Head of caudate nucleus (tissue), 42 donors: Measurements from ENCODE around the gene MED9.
"Not testable (repeated sequence)": the region's sequence is repeated elsewhere in the genome, so short reads cannot be mapped to it uniquely, and the experiment has no call there.

ENCODE experiments used
- DNase-seq, 42 donors: peaks; one replicate each; pipeline versions ENCODE4 v3.0.0 to v3.0.0-alpha.2; 2020 to 2021; ENCODE audit warnings: mixed read lengths in 7 of 42
- intact Hi-C: fragments of 100-400 bp; cut with DNase I; formaldehyde crosslinking; loops from one replicate; pipeline ENCODE4 v1.15.0; 2022

Gene MED9

GRCh38 chr17:17476865-17477467, at the start of gene MED9:
TSS of gene MED9 (plus strand) at chr17:17477000. CDS start at chr17:17477042, 42 bp downstream.
- intact Hi-C loops = no loop called here
- DNase-seq = peak; percentile 77 to 97 (median 94)

- intact Hi-C loops = no loop called here
- no peak for DNase-seq
Measured at GRCh38 chr17:17429222-17429621, 47.6 kb upstream of the MED9 start.

- intact Hi-C loops, DNase-seq: not testable (repeated sequence)
Measured at GRCh38 chr17:17430924-17431323, 45.9 kb upstream of the MED9 start.

GRCh38 chr17:17431605-17432004, 45.2 kb upstream of the MED9 start:
- intact Hi-C loops = no loop called here
- DNase-seq = peak in 1 of 42 donors; percentile 32

GRCh38 chr17:17433000-17433703, 43.6 kb upstream of the MED9 start:
- DNase-seq = peak in 1 of 42 donors; percentile 2
- intact Hi-C loops = no loop called here

- intact Hi-C loops = no loop called here
- no peak for DNase-seq
Measured at GRCh38 chr17:17434477-17434876, 42.3 kb upstream of the MED9 start.

- intact Hi-C loops = no loop called here
Measured at GRCh38 chr17:17435323-17435722, 41.5 kb upstream of the MED9 start.

GRCh38 chr17:17437461-17437860, 39.3 kb upstream of the MED9 start:
- intact Hi-C loops = no loop called here
- DNase-seq = peak in 1 of 42 donors; percentile 35

More at GRCh38 chr17:17435323-17435722, 41.5 kb upstream of the MED9 start:
- DNase-seq = peak in 1 of 42 donors; percentile 26

GRCh38 chr17:17437893-17438292, 38.9 kb upstream of the MED9 start:
- no peak for DNase-seq
- intact Hi-C loops = no loop called here

GRCh38 chr17:17440010-17440843, 36.6 kb upstream of the MED9 start:
- DNase-seq = peak in 41 of 42 donors; percentile 11 to 83 (median 55)
- intact Hi-C loops = no loop called here

GRCh38 chr17:17440938-17441675, 35.7 kb upstream of the MED9 start:
- intact Hi-C loops = no loop called here
- DNase-seq = peak in 1 of 42 donors; percentile 12

- DNase-seq = no peak
- intact Hi-C loops = no loop called here
Measured at GRCh38 chr17:17443173-17443572, 33.6 kb upstream of the MED9 start.

GRCh38 chr17:17445296-17445924, 31.4 kb upstream of the MED9 start:
- peak in 1 of 42 donors; percentile 37 for DNase-seq
- intact Hi-C loops = no loop called here

GRCh38 chr17:17445925-17446665, 30.7 kb upstream of the MED9 start:
- DNase-seq = peak in 1 of 42 donors; percentile 13
- intact Hi-C loops = no loop called here

- peak in 1 of 42 donors; percentile 28 for DNase-seq
- intact Hi-C loops = no loop called here
Measured at GRCh38 chr17:17446666-17447155, 30.1 kb upstream of the MED9 start.

GRCh38 chr17:17447264-17447663, 29.5 kb upstream of the MED9 start:
- intact Hi-C loops = no loop called here
- DNase-seq = peak in 1 of 42 donors; percentile 43

GRCh38 chr17:17448076-17448475, 28.7 kb upstream of the MED9 start:
- intact Hi-C loops = no loop called here

GRCh38 chr17:17448723-17449122, 28.1 kb upstream of the MED9 start:
- peak in 1 of 42 donors; percentile 12 for DNase-seq
- intact Hi-C loops = no loop called here

More at GRCh38 chr17:17448076-17448475, 28.7 kb upstream of the MED9 start:
- DNase-seq = peak in 1 of 42 donors; percentile 34
